ENCODE measurements around the gene GMCL2. TPM values are rescaled to one million over a fixed set of nuclear protein-coding genes. Genes with fewer than 3 reads are reported as not detected.

Gene GMCL2
- total RNA-seq, 2 donors from 2014 or later, result not detected

DNA sequence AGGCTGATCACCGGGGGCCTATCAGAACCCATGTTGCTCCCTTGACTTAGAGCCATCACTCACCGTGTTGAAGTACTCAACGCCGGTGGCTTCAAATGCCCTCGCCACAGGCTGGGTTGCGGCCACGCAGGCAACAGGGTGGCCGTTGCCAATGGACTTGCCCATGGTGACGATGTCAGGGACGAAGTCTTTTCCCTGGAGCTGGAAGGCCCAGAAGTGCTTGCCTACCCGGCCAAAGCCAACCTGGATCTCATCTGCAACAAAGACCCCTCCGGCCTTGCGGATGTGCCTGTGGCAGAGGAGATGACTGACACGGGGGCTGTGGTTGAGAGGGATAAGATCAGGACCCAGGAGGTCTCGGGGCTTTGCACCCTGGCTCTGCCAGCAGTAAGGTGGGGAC lies 35.1 kb upstream of the GMCL2 start:
- TF ChIP-seq CTCF (IDR thresholded peaks at IDR 0.05), result no peak
- no peak for DNase-seq (ENCODE audit: low spot score)
- H3K27me3 ChIP-seq (replicated peaks; ENCODE audit: insufficient read depth), result no peaks in the 10 kb centered on the region
- no peak overlapping the region for H3K27ac ChIP-seq
- H3K4me3 ChIP-seq, result no peak overlapping the region
- peaks cover 20% of the 10 kb centered on the region for H3K36me3 ChIP-seq
- H3K9me3 ChIP-seq, result no peaks in the 10 kb centered on the region
- H3K4me1 ChIP-seq (ENCODE audit: control insufficient read depth in 1 of 2, low read depth in 2 of 2), result no peaks in the 10 kb centered on the region
- no peak for ATAC-seq (ENCODE audit: insufficient number of reproducible peaks, low FRiP score, low read depth)

- no peak for DNase-seq (ENCODE audit: low spot score)
- no peaks in the 10 kb centered on the region for H3K9me3 ChIP-seq
- peaks cover 15% of the 10 kb centered on the region for H3K36me3 ChIP-seq
- H3K4me3 ChIP-seq, result no peak overlapping the region
- no peaks in the 10 kb centered on the region for H3K4me1 ChIP-seq (ENCODE audit: control insufficient read depth in 1 of 2, low read depth in 2 of 2)
- ATAC-seq (ENCODE audit: insufficient number of reproducible peaks, low FRiP score, low read depth), result no peak
- TF ChIP-seq CTCF (IDR thresholded peaks at IDR 0.05), result no peak
- H3K27ac ChIP-seq, result no peak overlapping the region
- no peaks in the 10 kb centered on the region for H3K27me3 ChIP-seq (replicated peaks; ENCODE audit: insufficient read depth)
Observed at GRCh38 chr5:178221853-178222252, 34.7 kb upstream of the GMCL2 start.

- no peak for DNase-seq (ENCODE audit: low spot score)
Observed at GRCh38 chr5:178221282-178221681, 34.1 kb upstream of the GMCL2 start.

GRCh38 chr5:178218827-178219226 lies 31.7 kb upstream of the GMCL2 start:
- no peak for ATAC-seq (ENCODE audit: insufficient number of reproducible peaks, low FRiP score, low read depth)
- no peak overlapping the region for H3K4me3 ChIP-seq
- H3K27ac ChIP-seq, result no peak overlapping the region
- DNase-seq (ENCODE audit: low spot score), result no peak
- TF ChIP-seq CTCF (IDR thresholded peaks at IDR 0.05), result no peak
- H3K36me3 ChIP-seq, result peaks cover 34% of the 10 kb centered on the region
- no peaks in the 10 kb centered on the region for H3K4me1 ChIP-seq (ENCODE audit: control insufficient read depth in 1 of 2, low read depth in 2 of 2)
- no peaks in the 10 kb centered on the region for H3K9me3 ChIP-seq
- H3K27me3 ChIP-seq (replicated peaks; ENCODE audit: insufficient read depth), result no peaks in the 10 kb centered on the region

More at GRCh38 chr5:178221282-178221681, 34.1 kb upstream of the GMCL2 start:
- Histone ChIP-seq H3K9me3 (no peaks in the 10 kb centered on the region), H3K4me3 (no peak overlapping the region), H3K27me3 (replicated peaks; ENCODE audit: insufficient read depth) (no peaks in the 10 kb centered on the region), H3K36me3 (peaks cover 12% of the 10 kb centered on the region), H3K4me1 (ENCODE audit: control insufficient read depth in 1 of 2, low read depth in 2 of 2) (no peaks in the 10 kb centered on the region), H3K27ac (no peak overlapping the region)
- TF ChIP-seq CTCF (IDR thresholded peaks at IDR 0.05), result no peak
- ATAC-seq (ENCODE audit: insufficient number of reproducible peaks, low FRiP score, low read depth), result no peak

DNA sequence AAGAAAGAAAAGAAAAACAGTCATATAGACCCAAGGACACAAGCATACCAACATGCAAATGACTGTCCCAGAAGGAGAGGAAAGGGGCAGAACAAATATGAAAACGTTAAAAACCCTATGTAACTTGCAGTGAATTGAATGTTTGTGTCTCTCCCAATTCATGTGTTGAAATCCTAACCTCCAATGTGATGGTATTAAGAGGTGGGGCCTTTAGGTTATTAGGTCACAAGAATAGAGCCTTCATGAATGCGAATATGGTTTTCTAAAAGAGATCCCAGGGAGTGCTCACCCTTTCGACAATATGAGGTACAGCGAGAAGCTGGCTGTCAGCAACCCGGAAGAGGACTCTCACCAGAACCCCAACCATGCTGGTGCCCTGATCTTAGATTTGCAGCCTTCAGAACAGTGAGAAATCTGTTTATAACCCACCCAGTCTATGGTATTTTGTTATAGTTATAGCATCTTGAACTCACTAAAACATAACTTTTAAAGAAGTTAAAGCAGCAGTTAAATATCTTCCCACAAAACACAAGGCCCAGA lies 31.1 kb upstream of the GMCL2 start:
- TF ChIP-seq CTCF (IDR thresholded peaks at IDR 0.05), result no peak
- DNase-seq (ENCODE audit: low spot score) (no peak), ATAC-seq (ENCODE audit: insufficient number of reproducible peaks, low FRiP score, low read depth) (no peak)
- Histone ChIP-seq H3K36me3 (peaks cover 39% of the 10 kb centered on the region), H3K9me3 (no peaks in the 10 kb centered on the region), H3K27ac (no peak overlapping the region), H3K27me3 (replicated peaks; ENCODE audit: insufficient read depth) (no peaks in the 10 kb centered on the region), H3K4me1 (ENCODE audit: control insufficient read depth in 1 of 2, low read depth in 2 of 2) (no peaks in the 10 kb centered on the region), H3K4me3 (no peak overlapping the region)
